Calu3 (cell line): ENCODE measurements around the gene SOSTDC1. TPM values are rescaled to one million over a fixed set of nuclear protein-coding genes. Genes with fewer than 3 reads are reported as not detected.

ENCODE experiments used
- BruUV-seq: library from RNA; stranded (reverse); fragments of 400-500 nt; replicated peaks from 2 replicates; lab custom pipeline; 2021; lab: Mats Ljungman, UMichigan
- CTCF ChIA-PET: fragments of 300-600 bp; sonication (Branson Sonifier 250); formaldehyde crosslinking; loops from one replicate; lab custom pipeline; 2022; ENCODE audit warnings: antibody characterized with exemption; lab: Charles Lee
- DNase-seq: peaks from one replicate; pipeline ENCODE4 v3.0.0; 2022
- H3K27ac Mint-ChIP-seq: one replicate; pipeline ENCODE4 v1.8.0; 2022; ENCODE audit warnings: mixed read lengths; ENCODE audit not compliant: unreplicated experiment
- H3K27me3 Mint-ChIP-seq: one replicate; pipeline ENCODE4 v1.8.0; 2022; ENCODE audit warnings: mixed read lengths; ENCODE audit not compliant: unreplicated experiment
- H3K36me3 Mint-ChIP-seq: one replicate; pipeline ENCODE4 v1.8.0; 2022; ENCODE audit warnings: mild to moderate bottlenecking, moderate library complexity, mixed read lengths; ENCODE audit not compliant: insufficient read depth, unreplicated experiment
- H3K4me1 Mint-ChIP-seq: one replicate; pipeline ENCODE4 v1.8.0; 2022; ENCODE audit warnings: mild to moderate bottlenecking, low read depth, mixed read lengths; ENCODE audit not compliant: unreplicated experiment
- H3K4me3 Mint-ChIP-seq: one replicate; pipeline ENCODE4 v1.8.0; 2022; ENCODE audit warnings: mild to moderate bottlenecking, low read depth, moderate library complexity, mixed read lengths; ENCODE audit not compliant: unreplicated experiment
- H3K9me3 Mint-ChIP-seq: one replicate; pipeline ENCODE4 v1.8.0; 2022; ENCODE audit warnings: low read depth, mixed read lengths; ENCODE audit not compliant: unreplicated experiment
- intact Hi-C: fragments of 100-400 bp; cut with micrococcal nuclease; formaldehyde crosslinking; loops from one replicate; pipeline ENCODE4 v1.10.0; 2022; ENCODE audit not compliant: unreplicated experiment
- total RNA-seq: library from RNA; stranded (reverse); gene quantifications from 2 replicates; pipeline ENCODE4 v1.2.3, GENCODE V29; 2022
- TF ChIP-seq, protein P1 (sequence below): fragments of 200-600 bp; IDR thresholded peaks from one replicate; pipeline ENCODE4 v1.8.0; 2022; ENCODE audit warnings: antibody characterized with exemption; ENCODE audit not compliant: unreplicated experiment

The SOSTDC1 gene
- total RNA-seq, 1 experiment from 2014 or later = 13.9 TPM

DNA sequence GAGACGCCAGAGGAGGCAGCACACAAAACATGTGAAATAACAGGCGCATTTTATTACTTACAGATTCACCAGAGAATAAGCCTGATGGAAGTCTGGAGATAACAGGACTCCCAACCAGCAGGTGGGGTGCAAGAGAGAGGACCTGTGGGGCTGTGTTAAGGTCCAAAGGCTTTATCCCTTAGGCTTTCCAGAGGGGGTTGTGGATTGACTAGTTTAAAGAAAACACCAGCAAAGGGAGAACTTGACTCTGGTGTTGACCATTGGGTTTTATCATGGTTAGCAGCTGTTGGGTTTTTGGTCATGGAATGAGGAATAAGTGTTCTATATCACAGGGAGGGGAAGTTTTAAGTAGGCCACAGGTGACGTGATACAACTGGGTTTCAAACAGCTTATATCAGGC lies 42.6 kb downstream of the SOSTDC1 start:
- no TSS peak for BruUV-seq
- DNase-seq = no peak
- CTCF ChIA-PET = interaction anchor here (0.8 to 1.4 kb wide), 2 partner anchors 76 to 142 kb away, joined by 3 to 4 read pairs; no protein-coding TSS in a partner anchor
- Mint-ChIP-seq H3K27me3 (no peaks in the 10 kb centered on the region), H3K36me3 (peaks cover 29% of the 10 kb centered on the region), H3K9me3 (peaks cover 3% of the 10 kb centered on the region), H3K27ac (peak overlapping the region; percentile 68), H3K4me1 (peaks cover 49% of the 10 kb centered on the region), H3K4me3 (no peak overlapping the region)
- TF ChIP-seq, protein P1, sequence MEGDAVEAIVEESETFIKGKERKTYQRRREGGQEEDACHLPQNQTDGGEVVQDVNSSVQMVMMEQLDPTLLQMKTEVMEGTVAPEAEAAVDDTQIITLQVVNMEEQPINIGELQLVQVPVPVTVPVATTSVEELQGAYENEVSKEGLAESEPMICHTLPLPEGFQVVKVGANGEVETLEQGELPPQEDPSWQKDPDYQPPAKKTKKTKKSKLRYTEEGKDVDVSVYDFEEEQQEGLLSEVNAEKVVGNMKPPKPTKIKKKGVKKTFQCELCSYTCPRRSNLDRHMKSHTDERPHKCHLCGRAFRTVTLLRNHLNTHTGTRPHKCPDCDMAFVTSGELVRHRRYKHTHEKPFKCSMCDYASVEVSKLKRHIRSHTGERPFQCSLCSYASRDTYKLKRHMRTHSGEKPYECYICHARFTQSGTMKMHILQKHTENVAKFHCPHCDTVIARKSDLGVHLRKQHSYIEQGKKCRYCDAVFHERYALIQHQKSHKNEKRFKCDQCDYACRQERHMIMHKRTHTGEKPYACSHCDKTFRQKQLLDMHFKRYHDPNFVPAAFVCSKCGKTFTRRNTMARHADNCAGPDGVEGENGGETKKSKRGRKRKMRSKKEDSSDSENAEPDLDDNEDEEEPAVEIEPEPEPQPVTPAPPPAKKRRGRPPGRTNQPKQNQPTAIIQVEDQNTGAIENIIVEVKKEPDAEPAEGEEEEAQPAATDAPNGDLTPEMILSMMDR = no peak
- intact Hi-C loops = loop anchor here (5.0 kb wide), 1 partner anchor 126 kb away; no protein-coding TSS in a partner anchor

DNA sequence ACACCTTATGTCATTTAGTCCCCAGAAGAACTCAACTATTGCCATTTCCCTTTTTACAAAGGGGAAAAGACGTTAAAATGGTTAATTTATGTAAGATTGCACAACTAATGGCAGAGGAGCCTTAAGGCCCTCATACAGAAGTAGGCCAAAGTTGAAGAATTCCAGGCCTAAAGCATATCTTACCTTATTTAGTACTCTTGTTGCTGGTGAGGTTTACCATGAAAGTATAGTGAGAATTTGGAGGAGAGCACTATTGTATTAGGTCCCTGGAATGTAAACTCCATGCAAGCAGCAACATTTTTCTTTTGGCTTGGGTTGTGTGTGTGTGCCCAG lies 43.5 kb downstream of the SOSTDC1 start:
- TF ChIP-seq, protein P1 = no peak
- H3K27ac Mint-ChIP-seq = peak overlapping the region; percentile 68
- intact Hi-C loops = loop anchor here (5.0 kb wide), 1 partner anchor 125 kb away; no protein-coding TSS in a partner anchor
- no peak for DNase-seq
- H3K27me3 Mint-ChIP-seq = no peaks in the 10 kb centered on the region
- H3K4me1 Mint-ChIP-seq = peaks cover 49% of the 10 kb centered on the region
- CTCF ChIA-PET = interaction anchor here (0.8 to 3.5 kb wide), 3 partner anchors 8 to 143 kb away, joined by 3 to 20 read pairs (median 3); no protein-coding TSS in a partner anchor
- peaks cover 29% of the 10 kb centered on the region for H3K36me3 Mint-ChIP-seq
- BruUV-seq = no TSS peak
- H3K4me3 Mint-ChIP-seq = peak overlapping the region; percentile 74
- H3K9me3 Mint-ChIP-seq = peaks cover 3% of the 10 kb centered on the region

DNA sequence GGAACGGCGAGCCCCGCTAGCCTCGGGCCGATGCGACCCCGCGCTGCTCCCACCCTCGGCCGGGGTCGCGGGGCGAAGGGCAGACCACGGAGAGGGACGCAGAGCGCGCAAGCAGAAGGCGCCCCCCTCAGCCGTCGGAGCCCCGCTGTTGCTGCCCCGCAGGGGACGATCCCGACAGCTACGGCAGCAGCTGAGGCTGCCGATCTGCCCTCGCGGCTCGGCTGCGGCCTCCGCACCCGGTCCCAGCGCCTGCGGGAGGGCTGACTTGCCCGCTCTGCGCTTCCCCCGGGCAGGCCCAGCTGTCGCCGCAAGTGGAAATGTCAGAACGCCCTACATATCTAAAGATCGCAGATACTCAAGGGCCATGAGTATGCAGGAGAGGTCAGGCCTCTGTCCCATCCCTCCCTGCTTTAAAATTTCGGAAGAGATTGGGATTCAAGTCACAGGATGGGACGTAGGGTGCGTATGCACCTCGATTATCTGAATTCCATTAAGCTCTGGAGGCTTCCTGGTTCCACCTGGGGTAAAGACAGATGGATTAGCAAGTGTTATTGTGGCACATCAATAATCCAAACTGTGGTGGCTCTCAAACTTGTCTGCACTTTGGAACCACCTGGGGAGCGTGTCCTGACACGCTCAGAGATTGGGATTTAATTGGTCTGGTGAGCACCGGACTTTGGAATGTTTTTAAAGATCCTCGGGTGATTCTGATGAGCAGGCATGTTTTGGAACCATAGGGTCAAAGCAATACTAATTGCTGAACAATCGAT lies 44.0 kb downstream of the SOSTDC1 start, which contains the start of gene CRPPA:
Gene CRPPA, minus strand, starts transcription at position 206 of the 770 bp plus-strand sequence. CDS start 216 bp downstream, outside the sequence.
- no peaks in the 10 kb centered on the region for H3K27me3 Mint-ChIP-seq
- H3K4me1 Mint-ChIP-seq = peaks cover 49% of the 10 kb centered on the region
- H3K9me3 Mint-ChIP-seq = peaks cover 3% of the 10 kb centered on the region
- H3K36me3 Mint-ChIP-seq = peaks cover 29% of the 10 kb centered on the region
- CTCF ChIA-PET = interaction anchor here (0.6 to 3.5 kb wide), 11 partner anchors 8 to 324 kb away, joined by 3 to 20 read pairs (median 5); partner anchors contain the start of gene SOSTDC1
- intact Hi-C loops = loop anchor here (2.0 to 5.0 kb wide), 4 partner anchors 55 to 293 kb away; no protein-coding TSS in a partner anchor
- peak within 1 kb of the TSS; percentile 74 for H3K4me3 Mint-ChIP-seq
- H3K27ac Mint-ChIP-seq = peak within 1 kb of the TSS; percentile 86
- TF ChIP-seq, protein P1 = peak; percentile 46
- DNase-seq = peak; percentile 62
- TSS peak; percentile 32 for BruUV-seq

DNA sequence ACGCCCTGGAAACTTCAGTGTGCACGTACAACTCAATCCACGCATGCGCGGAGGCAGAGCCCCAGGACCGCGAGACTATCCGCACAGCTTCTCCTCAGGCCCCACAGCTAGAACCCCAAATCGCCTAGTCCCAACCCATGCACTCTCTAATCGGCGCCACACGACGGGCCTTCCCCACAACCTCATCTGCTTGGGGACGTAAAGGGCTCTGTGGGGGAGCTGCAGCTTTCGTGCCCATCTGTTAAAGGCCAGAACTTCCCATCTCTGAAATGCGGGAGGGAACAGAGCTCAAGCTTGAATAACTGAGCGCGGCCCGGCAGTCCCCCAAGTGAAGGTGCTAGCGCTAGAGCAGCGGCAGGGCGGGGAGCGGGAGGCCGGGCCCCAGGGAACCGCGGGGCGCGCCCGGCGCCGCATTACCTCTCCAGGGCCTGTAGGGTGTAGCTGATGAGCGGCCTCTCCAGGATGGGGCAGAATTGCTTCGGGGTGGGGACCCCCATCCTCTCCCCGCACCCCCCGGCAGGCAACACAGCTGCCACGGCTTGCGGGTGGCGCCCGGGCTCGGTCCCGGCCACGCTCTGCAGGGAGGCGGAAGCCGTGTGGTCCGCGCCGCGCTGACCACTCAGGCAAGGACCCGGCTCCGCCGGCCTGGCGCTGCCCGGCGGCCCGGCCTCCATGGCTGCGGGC lies 44.7 kb downstream of the SOSTDC1 start:
- Mint-ChIP-seq H3K27me3 (no peaks in the 10 kb centered on the region), H3K9me3 (peaks cover 2% of the 10 kb centered on the region), H3K4me3 (peak overlapping the region; percentile 74), H3K27ac (peak overlapping the region; percentile 86), H3K4me1 (peaks cover 53% of the 10 kb centered on the region), H3K36me3 (peaks cover 29% of the 10 kb centered on the region)
- intact Hi-C loops = loop anchor here (2.0 to 5.0 kb wide), 4 partner anchors 54 to 292 kb away; no protein-coding TSS in a partner anchor
- BruUV-seq = no TSS peak
- CTCF ChIA-PET = interaction anchor here (0.6 to 3.5 kb wide), 14 partner anchors 8 to 323 kb away, joined by 3 to 20 read pairs (median 4); partner anchors contain the start of gene SOSTDC1
- peak; percentile 93 for DNase-seq
- TF ChIP-seq, protein P1 = peak; percentile 67
